GM12864 (cell line): Measurements from ENCODE around the gene WT1.

Source experiments
- DNase-seq: peaks from one replicate; pipeline ENCODE4 v3.0.0-alpha.2; 2011; ENCODE audit warnings: low read depth
- H3K4me3 ChIP-seq: 2 replicates; pipeline ENCODE4 v1.5.1; 2011; ENCODE audit warnings: mild to moderate bottlenecking, low read depth, low read length, control low read depth
- CTCF ChIP-seq: IDR thresholded peaks from 2 replicates; pipeline ENCODE4 v1.5.1; 2011; ENCODE audit warnings: low read depth, mild to moderate bottlenecking, moderate library complexity, low read length, control low read depth, inconsistent platforms; ENCODE audit errors: missing control alignments

The WT1 gene

GRCh38 chr11:32422545-32422944, 12.8 kb downstream of the WT1 start:
- DNase-seq = no peak
- no peak for TF ChIP-seq CTCF
- no peak overlapping the region for H3K4me3 ChIP-seq

DNA sequence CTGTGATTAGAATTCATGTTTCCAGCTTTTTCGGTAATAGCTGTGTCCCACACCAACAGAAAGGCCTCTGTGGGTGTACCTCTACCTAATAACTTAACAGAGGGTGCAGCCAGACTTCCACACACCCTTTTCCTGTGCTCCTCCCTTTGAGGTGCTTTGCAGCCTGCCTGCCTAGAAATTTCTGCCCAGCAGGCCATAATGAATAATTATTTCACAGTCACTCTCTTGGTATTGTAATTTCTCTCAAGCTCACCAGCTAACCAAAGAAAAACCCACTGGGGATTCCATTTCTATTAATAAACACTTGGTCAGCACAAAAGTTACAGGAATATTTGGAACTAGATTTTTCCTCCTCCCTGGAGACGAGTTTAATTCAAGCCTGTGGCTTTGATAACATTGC, 13.3 kb downstream of the WT1 start:
- no peak overlapping the region for H3K4me3 ChIP-seq
- no peak for DNase-seq
- TF ChIP-seq CTCF = no peak

- no peak overlapping the region for H3K4me3 ChIP-seq
- DNase-seq = no peak
- no peak for TF ChIP-seq CTCF
Measured at GRCh38 chr11:32420937-32421901, 14.1 kb downstream of the WT1 start.

GRCh38 chr11:32420139-32420538, 15.2 kb downstream of the WT1 start:
- no peak for TF ChIP-seq CTCF
- H3K4me3 ChIP-seq = no peak overlapping the region
- no peak for DNase-seq

DNA sequence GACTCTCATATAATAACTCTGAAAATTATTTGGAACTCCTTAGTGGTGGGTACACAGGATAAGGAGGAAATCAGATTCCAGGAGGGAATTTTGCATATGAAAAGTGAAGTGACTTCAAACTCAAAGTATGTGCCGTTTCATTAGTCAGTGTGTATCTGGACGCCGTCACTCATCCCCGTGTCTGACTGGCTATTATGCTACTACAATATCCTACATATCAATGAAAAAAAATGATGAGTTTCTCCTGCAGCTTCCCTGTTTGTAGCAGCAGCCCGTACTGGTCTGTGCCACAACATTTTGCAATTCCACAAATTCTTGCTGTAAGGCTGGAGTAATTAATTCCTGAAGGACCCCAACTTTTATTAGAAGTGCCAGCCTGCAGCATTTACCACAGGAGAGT, 16.5 kb downstream of the WT1 start:
- TF ChIP-seq CTCF = no peak
- H3K4me3 ChIP-seq = no peak overlapping the region
- DNase-seq = no peak

GRCh38 chr11:32417806-32418205, 17.5 kb downstream of the WT1 start:
- no peak for TF ChIP-seq CTCF
- DNase-seq = no peak
- no peak overlapping the region for H3K4me3 ChIP-seq

GRCh38 chr11:32416301-32416700, 19.0 kb downstream of the WT1 start:
- TF ChIP-seq CTCF = no peak
- no peak for DNase-seq

More at GRCh38 chr11:32416301-32416700, 19.0 kb downstream of the WT1 start:
- no peak overlapping the region for H3K4me3 ChIP-seq
